Midbrain (tissue), 1 donor: ENCODE data around the gene FBXW9.
"Not testable (repeated sequence)": the region's sequence is repeated elsewhere in the genome, so short reads cannot be mapped to it uniquely, and the experiment has no call there.

Source experiments
- DNase-seq: peaks from one replicate; lab custom pipeline; 2025; lab: John Stamatoyannopoulos, UW

Gene FBXW9

DNA sequence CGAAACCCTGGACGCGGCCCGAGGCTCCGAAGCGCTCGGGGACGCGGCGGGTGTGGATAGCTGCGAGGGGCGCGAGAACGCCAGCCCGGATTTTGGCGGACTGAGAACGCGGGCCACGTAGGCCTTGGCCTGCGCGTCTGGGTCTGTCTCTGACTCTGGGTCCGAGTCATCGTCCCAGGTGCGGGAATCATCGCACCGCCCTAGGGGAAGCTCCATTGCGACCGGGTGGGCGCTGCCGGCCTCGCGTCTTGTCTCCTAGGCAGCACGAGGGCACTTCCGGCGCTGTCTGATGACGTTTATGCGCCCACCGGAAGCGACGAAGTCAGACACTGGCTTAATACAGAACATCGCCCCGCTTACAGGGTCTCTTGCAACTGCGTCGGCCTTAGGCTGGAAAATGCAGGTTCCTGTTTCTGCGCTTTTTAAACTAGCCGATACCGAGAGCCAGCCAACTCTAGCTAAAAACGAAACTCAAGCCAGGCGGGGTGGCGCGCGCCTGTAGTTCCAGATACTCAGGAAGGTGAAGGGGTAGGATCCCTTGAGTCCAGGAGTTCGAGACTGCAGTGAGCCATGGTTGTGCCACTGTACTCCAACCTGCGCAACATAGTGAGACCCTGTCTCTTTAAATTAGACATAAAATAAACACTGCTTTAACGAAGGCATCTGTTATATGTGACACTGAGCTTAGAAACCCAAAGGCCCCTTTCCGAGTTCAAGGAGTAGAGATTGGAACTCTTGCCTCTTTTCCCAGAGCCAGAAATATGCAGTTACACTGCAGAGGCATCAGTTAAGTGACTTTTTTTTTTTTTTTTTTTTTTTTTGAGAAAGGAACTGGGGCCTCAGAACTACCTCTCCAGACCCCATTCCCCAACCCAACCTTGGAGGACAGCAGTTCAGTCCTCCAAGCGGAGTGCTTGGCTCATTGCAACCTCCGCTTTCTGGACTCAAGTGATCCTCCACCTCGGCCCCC lies at the start of gene FBXW9:
TSS of gene FBXW9 (minus strand) at position 266 of the 970 bp plus-strand sequence. CDS start at position 216, 50 bp downstream.
- peak; percentile 98 for DNase-seq

DNA sequence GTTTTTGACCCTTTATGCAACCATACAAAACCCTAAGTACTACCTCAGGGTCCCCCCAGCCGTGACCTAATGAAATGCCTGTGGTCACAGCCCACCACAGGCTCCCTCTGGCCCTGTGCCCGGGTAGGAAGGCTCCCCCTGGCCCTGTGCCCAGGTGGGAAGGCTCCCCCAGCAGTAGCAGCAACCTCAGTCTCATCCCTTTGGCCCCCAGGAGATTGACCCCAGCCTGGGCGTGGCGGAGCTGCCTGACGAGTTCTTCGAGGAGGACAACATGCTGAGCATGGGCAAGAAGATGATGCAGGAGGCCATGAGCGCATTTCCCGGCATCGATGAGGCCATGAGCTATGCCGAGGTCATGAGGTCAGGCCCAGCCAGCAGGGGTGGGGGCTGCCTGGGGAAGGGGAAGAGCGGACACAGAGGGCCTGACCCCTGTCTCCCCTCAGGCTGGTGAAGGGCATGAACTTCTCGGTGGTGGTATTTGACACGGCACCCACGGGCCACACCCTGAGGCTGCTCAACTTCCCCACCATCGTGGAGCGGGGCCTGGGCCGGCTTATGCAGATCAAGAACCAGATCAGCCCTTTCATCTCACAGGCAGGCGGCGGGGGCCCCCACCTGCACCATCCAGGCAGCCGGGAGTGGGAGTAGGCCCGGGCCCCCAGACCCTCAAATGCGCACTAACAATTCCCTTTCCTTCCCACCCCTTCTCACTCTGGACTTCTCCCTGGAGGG lies 48.9 kb upstream of the FBXW9 start:
- no peak for DNase-seq

DNA sequence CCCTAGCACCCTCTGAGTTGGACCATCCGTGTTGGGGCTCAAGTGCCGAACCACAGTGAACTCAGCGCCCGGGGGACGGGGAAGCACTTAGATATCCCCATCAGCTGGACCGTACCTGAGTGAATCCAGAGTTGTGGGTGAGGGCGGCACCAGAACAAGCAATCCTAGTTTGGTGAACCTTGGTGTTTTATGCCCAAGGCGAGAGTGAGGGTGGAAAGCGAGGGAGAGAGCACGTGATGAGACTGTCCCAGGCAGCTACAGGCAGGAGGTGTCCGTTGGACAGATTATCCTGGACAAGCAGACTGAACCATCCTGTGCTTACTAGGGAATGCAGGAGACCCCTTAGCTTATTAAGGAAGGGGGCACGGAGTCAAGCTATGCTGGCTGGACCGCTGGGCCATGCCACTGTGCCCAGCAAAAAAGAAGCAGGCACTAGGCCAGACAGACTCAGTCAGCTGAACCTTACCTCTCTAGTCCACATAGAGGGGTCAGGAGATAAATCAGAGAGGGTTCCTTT lies 41.5 kb upstream of the FBXW9 start:
- no peak for DNase-seq

DNA sequence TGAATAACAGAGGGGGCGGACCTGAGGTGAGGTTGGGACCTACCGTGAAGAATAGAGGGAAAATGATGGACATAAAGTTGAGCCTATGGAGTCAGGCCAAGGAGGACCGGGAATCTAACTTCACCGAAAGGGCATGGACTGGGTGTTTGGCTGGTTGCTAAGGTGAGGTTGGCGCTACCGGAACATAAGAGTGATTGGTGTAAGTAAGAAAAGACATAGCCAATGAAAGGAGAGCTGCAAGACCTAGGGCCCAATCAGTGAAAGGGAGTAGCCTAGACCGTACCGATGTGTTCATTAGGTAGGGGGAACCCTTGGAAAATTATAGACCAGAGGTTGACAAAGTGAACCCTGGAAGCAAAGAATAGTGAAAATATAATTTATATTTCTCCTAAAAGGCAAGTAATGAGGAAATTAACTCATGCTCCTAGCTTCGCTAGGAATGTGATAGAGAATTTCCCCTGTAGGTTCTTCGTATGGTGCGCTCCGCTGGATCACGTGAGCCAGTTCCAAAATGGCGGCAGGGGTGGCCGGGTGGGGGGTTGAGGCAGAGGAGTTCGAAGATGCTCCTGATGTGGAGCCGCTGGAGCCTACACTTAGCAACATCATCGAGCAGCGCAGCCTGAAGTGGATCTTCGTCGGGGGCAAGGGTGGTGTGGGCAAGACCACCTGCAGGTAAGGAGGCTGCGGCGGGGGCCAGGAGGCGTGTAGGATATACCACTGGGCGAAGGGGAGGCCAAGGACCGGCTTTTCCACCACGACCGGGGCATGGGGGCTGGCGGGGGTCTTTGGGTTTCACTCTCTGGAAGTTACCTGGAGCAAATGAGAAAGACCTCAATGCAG lies 40.8 kb upstream of the FBXW9 start, which contains the start of gene GET3:
TSS of gene GET3 (plus strand) at position 503 of the 840 bp plus-strand sequence. CDS start at position 512, 9 bp downstream.
- DNase-seq = peak; percentile 95

GRCh38 chr19:12733369-12734214 lies 37.2 kb upstream of the FBXW9 start:
- no peak for DNase-seq

- DNase-seq = no peak
These were observed 34.9 kb upstream of the FBXW9 start for GRCh38 chr19:12731337-12731736.

- DNase-seq = no peak
These were observed 33.6 kb upstream of the FBXW9 start for GRCh38 chr19:12730064-12730463.

DNA sequence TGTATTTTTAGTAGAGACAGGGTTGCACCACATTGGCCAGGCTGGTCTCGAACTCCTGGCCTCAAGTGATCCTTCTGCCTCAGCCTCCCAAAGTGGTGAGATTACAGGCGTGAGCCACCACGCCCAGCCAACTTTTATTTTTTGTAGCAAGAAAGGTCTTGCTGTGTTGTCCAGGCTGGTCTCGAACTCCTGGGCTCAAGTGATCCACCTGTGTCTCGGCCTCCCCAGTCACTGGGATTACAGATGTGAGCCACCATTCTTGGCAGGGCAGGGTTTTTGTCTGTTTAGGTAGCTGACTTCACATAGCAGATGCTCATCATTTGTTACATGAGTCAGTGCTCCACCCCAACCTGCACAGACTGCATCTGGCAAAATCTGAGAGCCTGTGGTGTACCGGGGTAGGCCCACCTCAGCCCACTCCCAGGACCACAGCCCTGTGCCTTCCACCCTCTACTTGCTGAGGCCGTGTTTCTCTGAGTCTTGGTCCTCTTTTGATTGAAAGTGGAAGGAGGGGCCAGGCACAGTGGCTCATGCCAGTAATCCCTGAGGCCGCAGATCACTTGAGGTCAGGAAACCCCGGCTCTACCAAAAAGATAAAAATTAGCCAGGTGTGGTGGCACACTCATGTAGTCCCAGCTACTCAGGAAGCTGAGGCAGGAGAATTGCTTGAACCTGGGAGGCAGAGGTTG lies 31.5 kb upstream of the FBXW9 start:
- no peak for DNase-seq

GRCh38 chr19:12726988-12727316 lies 30.5 kb upstream of the FBXW9 start:
- DNase-seq = no peak

DNA sequence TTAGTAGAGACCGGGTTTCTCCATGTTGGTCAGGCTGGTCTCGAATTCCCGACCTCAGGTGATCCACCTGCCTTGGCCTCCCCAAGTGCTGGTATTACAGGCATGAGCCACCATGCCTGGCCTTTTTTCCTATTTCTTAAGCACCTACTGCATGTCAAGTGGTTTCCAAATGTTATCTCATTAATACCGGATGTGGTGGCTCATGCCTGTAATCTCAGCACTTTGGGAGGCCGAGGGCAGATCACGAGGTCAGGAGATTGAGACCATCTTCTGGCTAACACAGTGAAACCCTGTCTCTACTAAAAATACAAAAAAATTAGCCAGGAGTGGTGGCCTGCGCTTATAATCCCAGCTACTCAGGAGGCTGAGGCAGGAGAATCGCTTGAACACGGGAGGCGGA lies 29.2 kb upstream of the FBXW9 start:
- not testable (repeated sequence) for DNase-seq

DNA sequence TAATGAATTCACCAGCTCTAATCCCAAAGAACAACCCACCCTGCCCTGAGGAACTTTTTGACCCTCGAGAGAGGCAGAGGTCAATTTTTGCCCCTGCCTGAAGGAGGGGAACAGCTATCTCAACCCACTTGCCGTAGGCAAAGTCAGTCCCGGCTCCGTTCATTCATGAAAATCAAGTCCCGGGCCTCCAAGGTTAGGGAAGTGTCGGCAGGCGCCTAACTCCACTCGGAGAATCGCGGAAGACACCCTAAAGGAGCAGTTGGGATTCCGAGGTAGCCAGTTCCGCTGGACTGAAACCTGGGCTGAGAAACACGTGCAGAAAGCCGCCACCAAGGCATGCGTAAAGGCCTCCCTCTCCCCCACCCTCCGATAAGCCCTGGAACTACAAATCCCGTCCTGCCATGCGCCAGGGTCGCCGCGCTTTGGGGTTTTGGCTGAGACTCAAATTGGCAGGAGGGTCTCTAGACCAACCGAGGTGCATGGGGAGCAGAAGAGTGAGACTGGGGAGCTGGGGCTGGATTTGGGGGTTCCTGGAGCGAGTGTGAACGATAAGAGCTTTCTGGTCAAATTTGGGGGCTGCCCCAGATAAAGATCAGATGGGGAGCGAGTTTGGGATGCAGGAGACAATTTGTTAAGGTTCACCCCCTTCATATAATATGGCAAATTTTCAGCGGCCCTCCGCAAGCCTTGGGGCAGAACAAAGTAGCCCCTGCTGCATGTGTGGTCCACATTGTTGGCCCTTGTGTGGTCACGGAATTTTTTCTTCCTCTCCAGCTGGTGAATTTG lies 27.4 kb upstream of the FBXW9 start, which contains the start of gene TNPO2:
TSS of gene TNPO2 (minus strand) at position 292 of the 786 bp plus-strand sequence. CDS start 2,955 bp downstream, outside the sequence.
- DNase-seq = no peak

- no peak for DNase-seq
These were observed 26.9 kb upstream of the FBXW9 start for GRCh38 chr19:12723381-12723640.

DNA sequence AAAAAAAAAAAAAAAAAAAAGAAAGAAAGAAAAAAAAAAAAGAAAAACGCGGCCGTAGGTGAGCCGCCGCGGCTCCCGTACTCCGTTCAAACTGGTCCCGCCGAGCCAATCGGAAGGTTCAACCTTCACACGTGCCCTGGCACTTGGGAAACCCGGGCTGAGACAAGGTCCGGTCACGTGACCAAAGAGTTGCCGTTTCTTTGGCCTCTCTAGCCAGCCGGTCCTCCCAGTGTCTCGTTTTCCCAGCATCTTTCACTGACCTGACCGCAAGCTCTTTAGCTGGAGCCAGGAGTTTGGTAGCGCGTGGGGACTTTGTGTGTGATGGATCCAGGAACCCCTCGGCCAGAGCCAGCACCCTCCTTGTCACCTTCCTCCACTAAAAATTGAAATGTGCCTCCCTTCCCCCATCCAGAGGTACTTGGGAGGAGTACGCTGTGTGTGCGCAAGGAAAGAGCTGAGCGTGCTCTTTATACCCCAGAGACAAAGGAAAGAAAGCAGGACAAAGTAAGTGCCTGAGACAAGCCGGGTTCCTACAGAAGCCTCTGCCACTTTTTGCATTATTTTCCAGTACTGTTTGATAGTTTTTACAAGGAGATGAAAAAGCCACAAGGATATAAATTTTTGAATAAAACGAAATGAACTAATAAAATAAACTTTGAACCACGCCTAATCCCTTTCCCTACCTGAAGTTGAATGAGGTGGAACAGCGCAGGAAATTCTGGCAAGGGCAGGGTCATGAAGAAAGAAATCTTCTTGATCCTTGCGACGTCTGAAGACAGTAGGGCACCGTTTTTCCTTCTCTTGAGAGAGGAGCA lies 26.3 kb upstream of the FBXW9 start:
- DNase-seq = peak; percentile 99

- no peak for DNase-seq
These were observed 25.5 kb upstream of the FBXW9 start for GRCh38 chr19:12721656-12722565.

DNA sequence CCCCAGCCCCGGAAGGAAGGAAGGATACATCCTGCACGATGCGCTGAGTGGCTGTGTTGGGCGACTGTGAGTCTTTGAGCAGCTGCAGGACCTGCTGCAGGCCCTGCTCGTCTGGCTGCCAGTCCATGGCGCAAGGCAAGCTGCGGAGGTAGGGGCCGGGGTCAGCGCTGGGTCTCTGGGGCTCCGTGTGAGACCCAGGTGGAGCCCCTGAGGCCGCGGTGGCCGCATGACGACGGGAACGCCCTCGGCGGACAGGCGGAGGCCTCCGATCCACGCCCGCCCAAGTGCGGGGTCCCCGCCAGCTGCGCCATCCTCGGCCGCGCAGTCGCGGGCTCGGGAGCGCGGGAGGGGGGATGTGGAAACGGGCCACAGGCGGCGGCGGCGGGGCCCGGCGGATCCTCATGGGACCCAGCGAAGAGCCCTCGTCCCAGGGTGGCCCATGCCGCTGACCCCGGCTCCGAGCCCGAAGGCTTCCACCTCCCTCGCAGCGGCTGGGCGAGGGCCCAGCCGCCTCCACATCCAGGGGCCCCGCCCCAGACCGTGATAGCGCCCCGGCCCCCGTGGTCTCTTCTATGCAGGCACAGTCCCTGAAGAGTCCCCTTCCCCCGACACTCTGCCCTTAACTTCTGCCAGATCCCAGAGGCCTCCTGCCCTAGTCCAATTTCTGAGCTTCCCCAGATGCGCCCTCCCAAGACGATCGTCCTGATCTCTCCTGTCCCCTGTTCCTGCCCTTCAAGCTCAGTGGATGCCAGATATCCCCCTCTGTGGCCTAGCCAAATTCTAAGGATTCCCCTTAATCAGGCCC lies 24.6 kb upstream of the FBXW9 start:
- DNase-seq = no peak

DNA sequence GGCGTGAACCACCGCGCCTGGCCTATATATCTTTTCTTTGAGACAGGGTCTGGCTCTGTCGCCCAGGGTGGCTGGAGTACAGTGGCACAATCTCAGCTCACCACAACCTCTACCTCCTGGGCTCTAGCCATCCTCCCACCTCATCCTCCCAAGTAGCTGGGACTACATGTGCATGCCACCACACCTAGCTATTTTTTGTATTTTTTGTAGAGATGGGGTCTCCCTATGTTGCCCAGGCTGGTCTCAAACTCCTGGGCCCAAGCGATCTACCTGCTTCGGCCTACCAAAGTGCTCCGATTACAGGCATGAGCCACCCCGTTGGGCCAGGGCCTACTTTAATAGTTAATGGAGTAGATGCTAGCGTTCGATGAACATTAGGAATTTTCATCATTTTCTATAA lies 23.9 kb upstream of the FBXW9 start:
- DNase-seq = no peak

- DNase-seq = no peak
These were observed 19.5 kb upstream of the FBXW9 start for GRCh38 chr19:12715929-12716328.
